Parathyroid adenoma (tissue), 2 donors: ENCODE measurements around the gene EGF.

Experiments used
- H2AFZ ChIP-seq: fragments of 300-600 bp; sonication (generic); one replicate; pipeline ENCODE4 v1.7.0; 2017; ENCODE audit warnings: antibody characterized with exemption, mild to moderate bottlenecking
- H3K27ac ChIP-seq: fragments of 300-600 bp; sonication (generic); one replicate; pipeline ENCODE4 v1.7.0; 2017
- H3K27me3 ChIP-seq: fragments of 300-600 bp; sonication (generic); one replicate; pipeline ENCODE4 v1.7.0; 2017; ENCODE audit warnings: low read length; ENCODE audit not compliant: control insufficient read depth, insufficient read depth
- H3K36me3 ChIP-seq: fragments of 300-600 bp; sonication (generic); one replicate; pipeline ENCODE4 v1.7.0; 2017; ENCODE audit warnings: low read length; ENCODE audit not compliant: control insufficient read depth, insufficient read depth
- H3K4me1 ChIP-seq: fragments of 300-600 bp; sonication (generic); one replicate; pipeline ENCODE4 v1.7.0; 2017; ENCODE audit warnings: control low read depth
- H3K4me2 ChIP-seq: fragments of 300-600 bp; sonication (generic); one replicate; pipeline ENCODE4 v1.7.0; 2017; ENCODE audit warnings: low read length
- H3K4me3 ChIP-seq: fragments of 300-600 bp; sonication (generic); one replicate; pipeline ENCODE4 v1.7.0; 2017; ENCODE audit warnings: low read depth, low read length
- H3K79me2 ChIP-seq: fragments of 300-600 bp; sonication (generic); one replicate; pipeline ENCODE4 v1.7.0; 2017; ENCODE audit warnings: control low read depth
- H3K9ac ChIP-seq: fragments of 300-600 bp; sonication (generic); one replicate; pipeline ENCODE4 v1.7.0; 2017; ENCODE audit warnings: mild to moderate bottlenecking
- H3K9me3 ChIP-seq: fragments of 300-600 bp; sonication (generic); one replicate; pipeline ENCODE4 v1.7.0; 2017; ENCODE audit warnings: low read length; ENCODE audit not compliant: control insufficient read depth
- TF ChIP-seq, protein P1 (sequence below): fragments of 300-600 bp; sonication (generic); IDR thresholded peaks from one replicate; pipeline ENCODE4 v1.7.0; 2017; ENCODE audit warnings: antibody characterized with exemption, mild to moderate bottlenecking
- donor health status: primary hyperparathyroidism.

The EGF gene

DNA sequence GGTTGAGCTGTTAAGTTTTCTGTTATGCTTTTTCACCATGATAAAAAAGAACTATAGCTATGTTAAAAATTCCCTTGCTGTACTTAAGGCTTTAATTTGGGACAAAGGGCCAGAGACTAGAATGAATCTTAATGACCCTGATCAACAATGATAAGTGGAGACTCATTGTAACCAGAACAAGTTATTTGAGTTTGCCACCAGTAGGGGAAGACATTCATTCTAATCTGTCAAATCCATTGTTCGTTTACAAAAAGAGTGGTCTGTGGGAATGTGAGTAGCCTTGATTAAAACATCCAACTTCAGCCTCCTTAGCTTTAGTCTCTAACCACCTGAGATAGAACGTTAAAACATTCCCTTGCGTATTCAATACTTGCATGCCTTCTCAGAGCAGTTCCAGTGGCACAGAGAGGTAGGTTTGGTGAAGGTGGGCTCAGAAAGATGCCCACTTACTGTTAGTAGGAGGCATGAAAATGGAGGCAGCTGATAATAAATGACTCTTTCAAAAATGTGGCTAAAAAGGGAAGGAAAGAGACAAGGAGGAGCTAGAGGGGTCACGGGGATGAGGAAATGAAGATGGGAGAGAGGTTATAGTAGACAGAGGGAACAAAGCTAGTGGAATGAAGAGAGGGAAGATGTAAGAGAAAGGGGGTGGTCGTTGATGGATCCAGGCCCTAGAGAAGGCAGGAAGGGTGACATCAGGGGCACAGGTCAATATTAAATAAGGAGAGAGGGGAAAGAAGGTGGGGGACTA lies 66.2 kb downstream of the EGF start:
- Histone ChIP-seq H3K36me3 (no peaks in the 10 kb centered on the region), H3K79me2 (no peaks in the 10 kb centered on the region), H3K4me1 (no peaks in the 10 kb centered on the region), H3K9ac (no peak overlapping the region), H3K27ac (no peak overlapping the region), H3K27me3 (no peaks in the 10 kb centered on the region), H2AFZ (no peak overlapping the region), H3K4me3 (no peak overlapping the region), H3K4me2 (no peak overlapping the region), H3K9me3 (no peaks in the 10 kb centered on the region)
- TF ChIP-seq, protein P1, sequence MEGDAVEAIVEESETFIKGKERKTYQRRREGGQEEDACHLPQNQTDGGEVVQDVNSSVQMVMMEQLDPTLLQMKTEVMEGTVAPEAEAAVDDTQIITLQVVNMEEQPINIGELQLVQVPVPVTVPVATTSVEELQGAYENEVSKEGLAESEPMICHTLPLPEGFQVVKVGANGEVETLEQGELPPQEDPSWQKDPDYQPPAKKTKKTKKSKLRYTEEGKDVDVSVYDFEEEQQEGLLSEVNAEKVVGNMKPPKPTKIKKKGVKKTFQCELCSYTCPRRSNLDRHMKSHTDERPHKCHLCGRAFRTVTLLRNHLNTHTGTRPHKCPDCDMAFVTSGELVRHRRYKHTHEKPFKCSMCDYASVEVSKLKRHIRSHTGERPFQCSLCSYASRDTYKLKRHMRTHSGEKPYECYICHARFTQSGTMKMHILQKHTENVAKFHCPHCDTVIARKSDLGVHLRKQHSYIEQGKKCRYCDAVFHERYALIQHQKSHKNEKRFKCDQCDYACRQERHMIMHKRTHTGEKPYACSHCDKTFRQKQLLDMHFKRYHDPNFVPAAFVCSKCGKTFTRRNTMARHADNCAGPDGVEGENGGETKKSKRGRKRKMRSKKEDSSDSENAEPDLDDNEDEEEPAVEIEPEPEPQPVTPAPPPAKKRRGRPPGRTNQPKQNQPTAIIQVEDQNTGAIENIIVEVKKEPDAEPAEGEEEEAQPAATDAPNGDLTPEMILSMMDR = no peak

DNA sequence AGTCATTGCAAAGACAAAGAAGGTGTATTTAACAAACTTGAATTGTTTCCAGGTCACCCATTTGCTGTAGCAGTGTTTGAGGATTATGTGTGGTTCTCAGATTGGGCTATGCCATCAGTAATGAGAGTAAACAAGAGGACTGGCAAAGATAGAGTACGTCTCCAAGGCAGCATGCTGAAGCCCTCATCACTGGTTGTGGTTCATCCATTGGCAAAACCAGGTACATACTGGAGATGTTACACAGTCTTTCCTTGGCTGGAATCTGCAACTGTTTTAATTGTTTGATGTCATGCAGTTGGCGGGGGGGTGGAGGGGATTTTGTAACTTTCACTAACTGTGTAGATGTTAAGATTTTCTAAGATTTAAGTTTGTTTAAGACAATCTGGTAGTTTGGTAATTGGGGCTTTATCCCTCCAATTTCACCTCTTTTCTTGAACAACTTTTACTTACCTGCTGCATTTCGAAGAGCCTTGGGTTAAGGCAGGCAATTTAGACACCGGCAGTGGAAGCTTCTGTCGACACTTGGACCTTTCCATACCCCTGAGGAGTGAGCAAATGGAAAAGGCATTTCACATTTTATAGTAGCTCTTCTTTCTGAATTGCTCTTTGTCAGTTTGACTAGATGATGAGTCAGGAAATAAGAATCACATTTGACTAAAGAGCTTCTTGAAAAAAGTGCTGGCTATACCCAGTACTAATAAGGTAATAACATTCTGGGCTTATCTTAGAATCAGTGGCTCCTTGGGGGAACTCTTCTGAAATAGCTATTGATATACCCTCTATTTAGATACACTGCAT lies 67.4 kb downstream of the EGF start:
- Histone ChIP-seq H3K27me3 (no peaks in the 10 kb centered on the region), H3K9ac (no peak overlapping the region), H2AFZ (no peak overlapping the region), H3K4me2 (no peak overlapping the region), H3K27ac (no peak overlapping the region), H3K4me3 (no peak overlapping the region), H3K79me2 (no peaks in the 10 kb centered on the region), H3K4me1 (no peaks in the 10 kb centered on the region), H3K9me3 (no peaks in the 10 kb centered on the region), H3K36me3 (no peaks in the 10 kb centered on the region)
- TF ChIP-seq, protein P1 = no peak

DNA sequence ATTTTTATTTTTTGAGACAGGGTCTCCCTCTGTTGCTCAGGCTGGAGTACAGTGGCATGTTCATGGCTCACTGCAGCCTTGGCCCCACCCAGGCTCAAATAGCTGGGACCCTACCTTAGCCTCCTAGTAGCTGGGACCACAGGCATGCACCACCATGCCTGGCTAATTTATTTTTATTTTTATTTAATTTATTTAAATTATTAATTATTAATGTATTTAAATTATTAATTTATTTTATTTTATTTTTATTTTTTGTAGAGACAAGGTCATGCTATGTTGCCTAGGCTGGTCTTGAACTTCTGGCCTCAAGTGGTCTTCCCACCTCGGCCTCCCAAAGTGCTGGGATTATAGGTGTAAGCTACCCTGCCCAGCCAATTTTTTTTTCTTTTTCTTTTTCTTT lies 69.3 kb downstream of the EGF start:
- Histone ChIP-seq H3K9ac (no peak overlapping the region), H3K27ac (no peak overlapping the region), H3K4me3 (no peak overlapping the region), H2AFZ (no peak overlapping the region), H3K9me3 (no peaks in the 10 kb centered on the region), H3K27me3 (no peaks in the 10 kb centered on the region), H3K4me2 (no peak overlapping the region), H3K79me2 (no peaks in the 10 kb centered on the region), H3K36me3 (no peaks in the 10 kb centered on the region), H3K4me1 (no peaks in the 10 kb centered on the region)
- TF ChIP-seq, protein P1 = no peak

DNA sequence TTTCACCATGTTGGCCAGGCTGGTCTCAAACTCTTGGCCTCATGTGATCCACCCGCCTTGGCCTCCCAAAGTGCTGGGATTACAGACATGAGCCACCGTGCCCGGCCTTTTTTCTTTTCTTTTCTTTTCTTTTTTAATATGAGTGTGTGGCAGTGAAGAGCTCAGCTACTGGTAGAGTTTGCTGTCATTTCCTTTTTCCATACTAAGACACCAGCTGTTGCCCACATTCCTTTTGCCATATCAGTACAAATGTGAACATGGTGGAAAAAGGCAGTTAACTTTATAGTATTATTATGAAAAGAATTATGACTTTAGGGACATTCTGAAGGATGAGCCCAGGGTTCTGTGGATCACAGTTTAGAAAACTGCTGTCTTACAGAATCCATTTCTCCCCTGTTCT lies 69.8 kb downstream of the EGF start:
- TF ChIP-seq, protein P1 = no peak
- Histone ChIP-seq H3K4me1 (no peaks in the 10 kb centered on the region), H3K27me3 (no peaks in the 10 kb centered on the region), H3K27ac (no peak overlapping the region), H3K9ac (no peak overlapping the region), H3K9me3 (no peaks in the 10 kb centered on the region), H2AFZ (no peak overlapping the region), H3K4me2 (no peak overlapping the region), H3K36me3 (no peaks in the 10 kb centered on the region), H3K79me2 (no peaks in the 10 kb centered on the region), H3K4me3 (no peak overlapping the region)
